Measurements from ENCODE around the gene RFC5.

GRCh38 chr12:118022728-118023109, 6.2 kb downstream of the RFC5 start:
- TF ChIP-seq NR3C1 (IDR thresholded peaks at IDR 0.05) (no peak), RFX5 (IDR thresholded peaks at IDR 0.05) (no peak), BHLHE40 (IDR thresholded peaks at IDR 0.05; ENCODE audit: low read depth, low read length) (no peak), EP300 (IDR thresholded peaks at IDR 0.05) (no peak), RAD21 (conservative IDR thresholded peaks at IDR 0.05 in 1 of 2, IDR thresholded peaks at IDR 0.05 in 1 of 2) (no peak), CTCF (IDR thresholded peaks at IDR 0.05) (no peak), POLR2A (IDR thresholded peaks at IDR 0.05; ENCODE audit: low read length) (no peak), CHD2 (IDR thresholded peaks at IDR 0.05; ENCODE audit: low read length, partially characterized antibody) (no peak), MAFK (IDR thresholded peaks at IDR 0.05; ENCODE audit: partially characterized antibody) (no peak)
- TF ChIP-seq, protein P1, sequence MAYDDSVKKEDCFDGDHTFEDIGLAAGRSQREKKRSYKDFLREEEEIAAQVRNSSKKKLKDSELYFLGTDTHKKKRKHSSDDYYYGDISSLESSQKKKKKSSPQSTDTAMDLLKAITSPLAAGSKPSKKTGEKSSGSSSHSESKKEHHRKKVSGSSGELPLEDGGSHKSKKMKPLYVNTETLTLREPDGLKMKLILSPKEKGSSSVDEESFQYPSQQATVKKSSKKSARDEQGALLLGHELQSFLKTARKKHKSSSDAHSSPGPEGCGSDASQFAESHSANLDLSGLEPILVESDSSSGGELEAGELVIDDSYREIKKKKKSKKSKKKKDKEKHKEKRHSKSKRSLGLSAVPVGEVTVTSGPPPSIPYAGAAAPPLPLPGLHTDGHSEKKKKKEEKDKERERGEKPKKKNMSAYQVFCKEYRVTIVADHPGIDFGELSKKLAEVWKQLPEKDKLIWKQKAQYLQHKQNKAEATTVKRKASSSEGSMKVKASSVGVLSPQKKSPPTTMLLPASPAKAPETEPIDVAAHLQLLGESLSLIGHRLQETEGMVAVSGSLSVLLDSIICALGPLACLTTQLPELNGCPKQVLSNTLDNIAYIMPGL (CRISPR knock-in tag; IDR thresholded peaks at IDR 0.05; ENCODE audit: borderline replicate concordance) = no peak

Measured in A549 (cell line).